WTC11 (cell line): ENCODE measurements around the gene SFT2D1. TPM values are rescaled to one million over a fixed set of nuclear protein-coding genes. Genes with fewer than 3 reads are reported as not detected.

Experiments
- ATAC-seq: fragments of 200-7000 bp; cut with Tn5 transposase; 2 replicates; pipeline ENCODE4 v1.10.0; 2021; ENCODE audit warnings: mild to moderate bottlenecking, moderate library complexity
- CTCF ChIA-PET: fragments of 300-600 bp; sonication (Branson Sonifier 250); formaldehyde crosslinking; loops from one replicate; lab custom pipeline; 2021; ENCODE audit warnings: antibody characterized with exemption; lab: Charles Lee
- POLR2A ChIA-PET: fragments of 350-600 bp; sonication (Branson Sonifier 250); formaldehyde crosslinking; loops from one replicate; lab custom pipeline; 2021; ENCODE audit warnings: antibody characterized with exemption; lab: Charles Lee
- DNase-seq: peaks from one replicate; pipeline ENCODE4 v3.0.0; 2021; ENCODE audit warnings: low spot score
- H3K27ac Mint-ChIP-seq: 2 replicates; pipeline ENCODE4 v1.8.0; 2021; ENCODE audit warnings: mixed read lengths
- H3K27me3 Mint-ChIP-seq: 2 replicates; pipeline ENCODE4 v1.8.0; 2021; ENCODE audit warnings: low read depth, mild to moderate bottlenecking, moderate library complexity, mixed read lengths
- H3K36me3 Mint-ChIP-seq: 2 replicates; pipeline ENCODE4 v1.8.0; 2021; ENCODE audit warnings: mixed read lengths
- H3K4me1 Mint-ChIP-seq: 2 replicates; pipeline ENCODE4 v1.8.0; 2022; ENCODE audit warnings: mixed read lengths
- H3K4me3 Mint-ChIP-seq: 2 replicates; pipeline ENCODE4 v1.8.0; 2021; ENCODE audit warnings: mild to moderate bottlenecking, moderate library complexity, mixed read lengths
- H3K9me3 Mint-ChIP-seq: 2 replicates; pipeline ENCODE4 v1.8.0; 2021; ENCODE audit warnings: mixed read lengths
- ATF2 ChIP-seq: sonication (generic); formaldehyde crosslinking; IDR thresholded peaks from 2 replicates; pipeline ENCODE4 v1.8.1; 2022; ENCODE audit warnings: low read depth, missing genetic modification reagents, borderline replicate concordance
- ATF3 ChIP-seq: sonication (generic); formaldehyde crosslinking; conservative IDR thresholded peaks from 2 replicates; pipeline ENCODE4 v1.8.1; 2022; ENCODE audit warnings: mild to moderate bottlenecking, missing genetic modification reagents
- CBFB ChIP-seq: sonication (generic); formaldehyde crosslinking; IDR thresholded peaks from 2 replicates; pipeline ENCODE4 v1.8.1; 2022; ENCODE audit warnings: mild to moderate bottlenecking, low read depth, missing genetic modification reagents
- CDX4 ChIP-seq: fragments of 250-450 bp; sonication (Bioruptor Pico); IDR thresholded peaks from 2 replicates; pipeline ENCODE4 v1.9.0; 2021; ENCODE audit warnings: moderate library complexity, mild to moderate bottlenecking, inconsistent platforms, borderline replicate concordance
- CREB1 ChIP-seq: sonication (generic); formaldehyde crosslinking; IDR thresholded peaks from 2 replicates; pipeline ENCODE4 v1.8.0; 2023; ENCODE audit warnings: mild to moderate bottlenecking, missing genetic modification reagents
- CTCF ChIP-seq: fragments of 200-600 bp; IDR thresholded peaks from 2 replicates; pipeline ENCODE4 v1.8.0; 2022; ENCODE audit warnings: antibody characterized with exemption
- EMX1 ChIP-seq: fragments of 250-450 bp; sonication (Bioruptor Pico); IDR thresholded peaks from 2 replicates; pipeline ENCODE4 v1.8.0; 2021; ENCODE audit warnings: mild to moderate bottlenecking
- FOXK1 ChIP-seq: sonication (generic); formaldehyde crosslinking; IDR thresholded peaks from 2 replicates; pipeline ENCODE4 v1.8.0; 2022; ENCODE audit warnings: mild to moderate bottlenecking, moderate library complexity, missing genetic modification reagents
- FOXP1 ChIP-seq: sonication (generic); formaldehyde crosslinking; IDR thresholded peaks from 2 replicates; pipeline ENCODE4 v1.8.0; 2022; ENCODE audit warnings: missing genetic modification reagents, mild to moderate bottlenecking, moderate library complexity, borderline replicate concordance
- GRHL2 ChIP-seq: fragments of 250-450 bp; sonication (Bioruptor Pico); IDR thresholded peaks from 2 replicates; pipeline ENCODE4 v1.8.0; 2022; ENCODE audit warnings: mild to moderate bottlenecking, moderate library complexity; ENCODE audit not compliant: insufficient replicate concordance, severe bottlenecking
- IRF1 ChIP-seq: sonication (generic); formaldehyde crosslinking; IDR thresholded peaks from 2 replicates; pipeline ENCODE4 v1.8.0; 2023; ENCODE audit warnings: missing genetic modification reagents
- IRF2 ChIP-seq: sonication (generic); formaldehyde crosslinking; IDR thresholded peaks from 2 replicates; pipeline ENCODE4 v1.8.0; 2022; ENCODE audit warnings: low read depth, missing genetic modification reagents, borderline replicate concordance
- MAX ChIP-seq: sonication (generic); formaldehyde crosslinking; IDR thresholded peaks from 2 replicates; pipeline ENCODE4 v1.8.0; 2022; ENCODE audit warnings: mild to moderate bottlenecking, missing genetic modification reagents
- NR1H2 ChIP-seq: sonication (generic); formaldehyde crosslinking; IDR thresholded peaks from 2 replicates; pipeline ENCODE4 v1.9.0; 2021; ENCODE audit warnings: mild to moderate bottlenecking, moderate library complexity, missing genetic modification reagents
- SMAD4 ChIP-seq: sonication (generic); formaldehyde crosslinking; IDR thresholded peaks from 2 replicates; pipeline ENCODE4 v1.8.0; 2022; ENCODE audit warnings: mild to moderate bottlenecking, missing genetic modification reagents
- ZNF121 ChIP-seq: sonication (generic); formaldehyde crosslinking; IDR thresholded peaks from 2 replicates; pipeline ENCODE4 v1.8.0; 2023; ENCODE audit warnings: missing genetic modification reagents
- total RNA-seq: library from RNA; stranded (reverse); gene quantifications from 3 replicates; pipeline ENCODE4 v1.2.3, GENCODE V29; 2021
- TF ChIP-seq, protein P1 (sequence below): sonication (generic); formaldehyde crosslinking; IDR thresholded peaks from 2 replicates; pipeline ENCODE4 v1.8.1; 2023; ENCODE audit warnings: mild to moderate bottlenecking, missing genetic modification reagents, borderline replicate concordance
- TF ChIP-seq, protein P2 (sequence below): sonication (generic); formaldehyde crosslinking; IDR thresholded peaks from 2 replicates; pipeline ENCODE4 v1.8.0; 2022; ENCODE audit warnings: mild to moderate bottlenecking, missing genetic modification reagents

Gene SFT2D1
- total RNA-seq, 1 experiment from 2014 or later: 53.1 TPM

DNA sequence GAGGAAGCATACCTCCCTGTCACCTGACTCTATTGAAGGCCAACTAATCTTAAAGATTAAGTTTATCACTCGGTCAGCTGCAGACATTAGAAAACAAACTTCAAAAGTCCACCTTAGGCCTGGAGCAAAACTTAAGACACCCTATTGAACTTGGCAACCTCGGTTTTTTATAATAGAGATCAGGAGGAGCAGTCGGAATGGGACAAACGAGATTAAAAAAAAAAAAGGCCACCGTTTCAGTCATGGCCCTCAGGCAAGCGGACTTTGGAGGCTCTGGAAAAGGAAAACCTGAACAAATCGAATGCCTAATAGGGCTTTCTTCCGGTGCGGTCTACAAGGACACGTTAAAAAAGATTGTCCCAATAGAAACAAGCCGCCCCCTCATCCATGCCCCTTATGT, 26.9 kb downstream of the SFT2D1 start:
- TF ChIP-seq, protein P1, sequence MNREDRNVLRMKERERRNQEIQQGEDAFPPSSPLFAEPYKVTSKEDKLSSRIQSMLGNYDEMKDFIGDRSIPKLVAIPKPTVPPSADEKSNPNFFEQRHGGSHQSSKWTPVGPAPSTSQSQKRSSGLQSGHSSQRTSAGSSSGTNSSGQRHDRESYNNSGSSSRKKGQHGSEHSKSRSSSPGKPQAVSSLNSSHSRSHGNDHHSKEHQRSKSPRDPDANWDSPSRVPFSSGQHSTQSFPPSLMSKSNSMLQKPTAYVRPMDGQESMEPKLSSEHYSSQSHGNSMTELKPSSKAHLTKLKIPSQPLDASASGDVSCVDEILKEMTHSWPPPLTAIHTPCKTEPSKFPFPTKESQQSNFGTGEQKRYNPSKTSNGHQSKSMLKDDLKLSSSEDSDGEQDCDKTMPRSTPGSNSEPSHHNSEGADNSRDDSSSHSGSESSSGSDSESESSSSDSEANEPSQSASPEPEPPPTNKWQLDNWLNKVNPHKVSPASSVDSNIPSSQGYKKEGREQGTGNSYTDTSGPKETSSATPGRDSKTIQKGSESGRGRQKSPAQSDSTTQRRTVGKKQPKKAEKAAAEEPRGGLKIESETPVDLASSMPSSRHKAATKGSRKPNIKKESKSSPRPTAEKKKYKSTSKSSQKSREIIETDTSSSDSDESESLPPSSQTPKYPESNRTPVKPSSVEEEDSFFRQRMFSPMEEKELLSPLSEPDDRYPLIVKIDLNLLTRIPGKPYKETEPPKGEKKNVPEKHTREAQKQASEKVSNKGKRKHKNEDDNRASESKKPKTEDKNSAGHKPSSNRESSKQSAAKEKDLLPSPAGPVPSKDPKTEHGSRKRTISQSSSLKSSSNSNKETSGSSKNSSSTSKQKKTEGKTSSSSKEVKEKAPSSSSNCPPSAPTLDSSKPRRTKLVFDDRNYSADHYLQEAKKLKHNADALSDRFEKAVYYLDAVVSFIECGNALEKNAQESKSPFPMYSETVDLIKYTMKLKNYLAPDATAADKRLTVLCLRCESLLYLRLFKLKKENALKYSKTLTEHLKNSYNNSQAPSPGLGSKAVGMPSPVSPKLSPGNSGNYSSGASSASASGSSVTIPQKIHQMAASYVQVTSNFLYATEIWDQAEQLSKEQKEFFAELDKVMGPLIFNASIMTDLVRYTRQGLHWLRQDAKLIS (CRISPR knock-in tag): no peak
- TF ChIP-seq NR1H2 (no peak), ZNF121 (no peak), FOXP1 (no peak), IRF1 (CRISPR knock-in tag) (no peak), CDX4 (no peak), CBFB (CRISPR knock-in tag) (no peak), FOXK1 (CRISPR knock-in tag) (no peak)
- TF ChIP-seq, all 79 proteins: peak for 0
- no peak overlapping the region for H3K4me3 Mint-ChIP-seq
- peaks cover 5% of the 10 kb centered on the region for H3K27me3 Mint-ChIP-seq
- H3K27ac Mint-ChIP-seq: 0 out of 2 replicates have a peak overlapping the region, but pooled peaks have one; percentile 19
- peaks cover 13% of the 10 kb centered on the region for H3K4me1 Mint-ChIP-seq
- 0 out of 2 replicates have a peak, but pooled peaks cover 4% of the 10 kb centered on the region for H3K36me3 Mint-ChIP-seq
- ChIA-PET CTCF (no interaction called here), POLR2A (no interaction called here)
- ATAC-seq (no peak), DNase-seq (no peak)
- no peaks in the 10 kb centered on the region for H3K9me3 Mint-ChIP-seq

- ChIA-PET POLR2A (no interaction called here), CTCF (interaction anchor here (1.1 to 1.8 kb wide), 6 partner anchors 12 to 132 kb away, joined by 3 to 36 read pairs (median 6); no protein-coding TSS in a partner anchor)
- H3K4me1 Mint-ChIP-seq: peaks cover 13% of the 10 kb centered on the region
- H3K27me3 Mint-ChIP-seq: peaks cover 15% of the 10 kb centered on the region
- H3K36me3 Mint-ChIP-seq: no peaks in the 10 kb centered on the region
- H3K9me3 Mint-ChIP-seq: no peaks in the 10 kb centered on the region
- H3K27ac Mint-ChIP-seq: no peak overlapping the region
- ATAC-seq: no peak
- H3K4me3 Mint-ChIP-seq: no peak overlapping the region
- no peak for TF ChIP-seq FOXK1 (CRISPR knock-in tag)
- no peak for TF ChIP-seq GRHL2 (CRISPR knock-in tag)
- TF ChIP-seq, protein P2, sequence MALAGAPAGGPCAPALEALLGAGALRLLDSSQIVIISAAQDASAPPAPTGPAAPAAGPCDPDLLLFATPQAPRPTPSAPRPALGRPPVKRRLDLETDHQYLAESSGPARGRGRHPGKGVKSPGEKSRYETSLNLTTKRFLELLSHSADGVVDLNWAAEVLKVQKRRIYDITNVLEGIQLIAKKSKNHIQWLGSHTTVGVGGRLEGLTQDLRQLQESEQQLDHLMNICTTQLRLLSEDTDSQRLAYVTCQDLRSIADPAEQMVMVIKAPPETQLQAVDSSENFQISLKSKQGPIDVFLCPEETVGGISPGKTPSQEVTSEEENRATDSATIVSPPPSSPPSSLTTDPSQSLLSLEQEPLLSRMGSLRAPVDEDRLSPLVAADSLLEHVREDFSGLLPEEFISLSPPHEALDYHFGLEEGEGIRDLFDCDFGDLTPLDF (CRISPR knock-in tag): no peak
- TF ChIP-seq SMAD4 (CRISPR knock-in tag): no peak
- no peak for TF ChIP-seq EMX1 (CRISPR knock-in tag)
- TF ChIP-seq IRF2: no peak
- no peak for TF ChIP-seq ATF3
- no peak for DNase-seq
Observed at GRCh38 chr6:166314454-166314853, 27.9 kb downstream of the SFT2D1 start.

- Mint-ChIP-seq H3K4me1 (peaks cover 18% of the 10 kb centered on the region), H3K9me3 (no peaks in the 10 kb centered on the region), H3K27me3 (peaks cover 25% of the 10 kb centered on the region), H3K36me3 (no peaks in the 10 kb centered on the region), H3K27ac (no peak overlapping the region), H3K4me3 (no peak overlapping the region)
- CTCF ChIA-PET: interaction anchor here (0.6 to 1.8 kb wide), 30 partner anchors 8 to 147 kb away, joined by 3 to 36 read pairs (median 5); partner anchors contain the start of gene SFT2D1
- POLR2A ChIA-PET: no interaction called here
- ATAC-seq (peak; percentile 80), DNase-seq (peak; percentile 67)
- TF ChIP-seq MAX (CRISPR knock-in tag) (peak; percentile 54; the same call in 1 of the 2 replicates), ATF2 (CRISPR knock-in tag) (no peak), CTCF (peak; percentile 37; the same call in 1 of the 2 replicates), IRF2 (no peak), CREB1 (CRISPR knock-in tag) (no peak)
Observed at GRCh38 chr6:166313255-166314070, 28.9 kb downstream of the SFT2D1 start.
